GM12878 (cell line): Measurements from ENCODE around the gene DACH1. TPM values are rescaled to one million over a fixed set of nuclear protein-coding genes. Genes with fewer than 3 reads are reported as not detected.

Source experiments
- ATAC-seq: fragments of 200-7000 bp; cut with Tn5 transposase; 3 replicates; pipeline ENCODE4 v1.9.1; 2020; ENCODE audit warnings: mild to moderate bottlenecking, moderate library complexity
- BruUV-seq: library from RNA; stranded (reverse); fragments of 400-500 nt; replicated peaks from 2 replicates; lab custom pipeline; 2021; lab: Mats Ljungman, UMichigan
- CTCF ChIA-PET: fragments of 300-600 bp; sonication (Branson Sonifier 250); formaldehyde crosslinking; extraction: SDS; loops from one replicate; lab custom pipeline; 2021; ENCODE audit warnings: inconsistent platforms; lab: Yijun Ruan, JAX
- POLR2A ChIA-PET: fragments of 350-600 bp; formaldehyde crosslinking; extraction: SDS; loops from one replicate; lab custom pipeline; 2021; ENCODE audit warnings: inconsistent platforms; lab: Charles Lee
- RAD21 ChIA-PET: fragments of 300-600 bp; sonication (Branson Sonifier 250); formaldehyde crosslinking; loops from one replicate; lab custom pipeline; 2023; ENCODE audit warnings: antibody characterized with exemption; ENCODE audit not compliant: unreplicated experiment; lab: Charles Lee
- SMC1A ChIA-PET: fragments of 300-600 bp; sonication (Branson Sonifier 250); formaldehyde crosslinking; loops from one replicate; lab custom pipeline; 2023; ENCODE audit not compliant: unreplicated experiment, uncharacterized antibody; lab: Charles Lee
- DNase-seq: peaks from one replicate; pipeline ENCODE4 v3.0.0-alpha.2; 2011; ENCODE audit warnings: low read depth, low spot score
- FAIRE-seq: peaks from 3 replicates; lab custom pipeline; 2011; peaks lifted over from hg19 to GRCh38; lab: Jason Lieb, UNC
- H2AFZ ChIP-seq: 2 replicates; pipeline ENCODE4 v1.6.0; 2011; ENCODE audit warnings: low read depth, low read length, control low read depth; ENCODE audit not compliant: control insufficient read depth
- H3K27ac ChIP-seq: 2 replicates; pipeline ENCODE4 v1.5.1; 2011; ENCODE audit warnings: control low read depth; ENCODE audit not compliant: control insufficient read depth, insufficient read depth
- H3K27me3 ChIP-seq, 2 experiments: replicated peaks in 1 of 2; 2 replicates each; pipeline versions ENCODE4 v1.6.0 to v1.6.1; 2011; ENCODE audit warnings: low read length in 1 of 2; ENCODE audit not compliant: control insufficient read depth in 2 of 2, insufficient read depth in 2 of 2
- H3K36me3 ChIP-seq, 2 experiments: 2 replicates each; pipeline ENCODE4 v1.5.1; 2011; ENCODE audit warnings: low read length in 1 of 2; ENCODE audit not compliant: control insufficient read depth in 2 of 2, insufficient read depth in 2 of 2
- H3K4me1 ChIP-seq: 2 replicates; pipeline ENCODE4 v1.6.1; 2011; ENCODE audit warnings: mild to moderate bottlenecking, low read length, moderate library complexity, mixed read lengths; ENCODE audit not compliant: control insufficient read depth, insufficient read depth
- H3K4me2 ChIP-seq: 2 replicates; pipeline ENCODE4 v1.6.0; 2011; ENCODE audit warnings: control low read depth; ENCODE audit not compliant: control insufficient read depth, insufficient read depth
- H3K4me3 ChIP-seq: fragments of 200-600 bp; sonication (generic); 2 replicates; pipeline ENCODE4 v1.5.1; 2016
- H3K79me2 ChIP-seq: 2 replicates; pipeline ENCODE4 v1.6.0; 2011; ENCODE audit warnings: low read length; ENCODE audit not compliant: control insufficient read depth, insufficient read depth
- H3K9ac ChIP-seq: 2 replicates; pipeline ENCODE4 v1.8.0; 2011; ENCODE audit warnings: low read length, control low read depth, mixed read lengths; ENCODE audit not compliant: control insufficient read depth, insufficient read depth
- H3K9me3 ChIP-seq: replicated peaks from 3 replicates; pipeline ENCODE4 v1.5.1; 2011; ENCODE audit warnings: mild to moderate bottlenecking, low read length; ENCODE audit not compliant: control insufficient read depth, insufficient read depth
- H4K20me1 ChIP-seq: 2 replicates; pipeline ENCODE4 v1.6.0; 2011; ENCODE audit not compliant: control insufficient read depth, insufficient read depth
- BRCA1 ChIP-seq: IDR thresholded peaks from 2 replicates; pipeline ENCODE4 v1.6.1; 2011; ENCODE audit warnings: low read depth, low read length, improper control_type of control experiment
- CHD4 ChIP-seq: fragments of 200-600 bp; sonication (generic); IDR thresholded peaks from 2 replicates; pipeline ENCODE4 v1.6.1; 2016; ENCODE audit warnings: mild to moderate bottlenecking
- CREB1 ChIP-seq: IDR thresholded peaks from 2 replicates; pipeline ENCODE4 v1.6.1; 2012; ENCODE audit warnings: low read depth, mild to moderate bottlenecking, inconsistent platforms
- FOS ChIP-seq: IDR thresholded peaks from 3 replicates; pipeline ENCODE4 v1.6.1; 2011; ENCODE audit warnings: borderline replicate concordance; ENCODE audit not compliant: insufficient read length; ENCODE audit errors: extremely low read depth
- FOXK2 ChIP-seq: fragments of 450-650 bp; IDR thresholded peaks from 2 replicates; pipeline ENCODE4 v1.6.1; 2017; ENCODE audit warnings: mild to moderate bottlenecking, moderate library complexity
- HDGF ChIP-seq: fragments of 450-650 bp; IDR thresholded peaks from 2 replicates; pipeline ENCODE4 v1.6.1; 2016; ENCODE audit warnings: antibody characterized with exemption
- NFYA ChIP-seq: IDR thresholded peaks from 2 replicates; pipeline ENCODE4 v1.6.1; 2011; ENCODE audit warnings: low read depth, mild to moderate bottlenecking, low read length, improper control_type of control experiment, borderline replicate concordance
- POLR2A ChIP-seq: IDR thresholded peaks from 2 replicates; pipeline ENCODE4 v1.6.1; 2011; ENCODE audit warnings: low read depth, mild to moderate bottlenecking, low read length
- RAD21 ChIP-seq: IDR thresholded peaks from 2 replicates; pipeline ENCODE4 v1.6.1; 2011; ENCODE audit warnings: mild to moderate bottlenecking, low read depth, low read length, moderate library complexity; ENCODE audit not compliant: insufficient read depth
- SIX5 ChIP-seq: IDR thresholded peaks from 2 replicates; pipeline ENCODE4 v1.6.1; 2011; ENCODE audit warnings: mild to moderate bottlenecking, low read depth, low read length, moderate library complexity; ENCODE audit not compliant: severe bottlenecking
- SMAD1 ChIP-seq: fragments of 450-650 bp; IDR thresholded peaks from 2 replicates; pipeline ENCODE4 v1.6.1; 2018; ENCODE audit warnings: mild to moderate bottlenecking, low read depth; ENCODE audit not compliant: partially characterized antibody
- SMAD5 ChIP-seq: IDR thresholded peaks from 2 replicates; pipeline ENCODE4 v1.6.1; 2016; ENCODE audit warnings: antibody characterized with exemption, low read depth
- ZNF622 ChIP-seq: fragments of 450-650 bp; IDR thresholded peaks from 2 replicates; pipeline ENCODE4 v1.6.1; 2017; ENCODE audit warnings: mild to moderate bottlenecking, inconsistent platforms
- WGBS: methylation state at CpG from one replicate; pipeline ENCODE4 v1.1.6; 2016; ENCODE audit warnings: low lambda C conversion rate; ENCODE audit not compliant: insufficient replicate concordance, insufficient coverage; ENCODE audit errors: missing lambda C conversion rate; 5-methylcytosine and 5-hydroxymethylcytosine counted together
- in situ Hi-C: fragments of 300-500 bp; cut with MboI; formaldehyde crosslinking; loops from 9 replicates; pipeline ENCODE4 v1.14.3; 2018; ENCODE audit warnings: mixed read lengths
- intact Hi-C: fragments of 100-400 bp; cut with micrococcal nuclease; formaldehyde crosslinking; loops from one replicate; pipeline ENCODE4 v1.14.2; 2022; ENCODE audit not compliant: unreplicated experiment
- polyA plus RNA-seq, 11 experiments: library from polyadenylated mRNA; depleted of rRNA in 4 of 11; unstranded in 6 of 11; stranded (reverse) in 5 of 11; fragments of >200 nt; fragmentation: Nextera tagmentation in 4 of 11; fragmentation: Illumina TruSeq in 1 of 11; extraction: Ambion mirVana in 4 of 11; extraction: Trizol in 1 of 11; gene quantifications; 1 replicate in 1 of 11; 2 replicates in 10 of 11; pipeline versions ENCODE4 v1.2.1 to v1.2.3, GENCODE V29; 2011 to 2016; ENCODE audit warnings: inconsistent platforms in 2 of 11, missing spikeins in 2 of 11, low read depth in 1 of 11
- total RNA-seq, 4 experiments: library from RNA; depleted of rRNA in 3 of 4; stranded (reverse); fragments of >200 nt in 3 of 4; fragmentation: Illumina TruSeq in 1 of 4; extraction: Trizol in 1 of 4; gene quantifications; 2 replicates each; pipeline versions ENCODE4 v1.2.1 to v1.2.3, GENCODE V29; 2013 to 2021
- TF ChIP-seq, protein P1 (sequence below): IDR thresholded peaks from 2 replicates; pipeline ENCODE4 v1.6.1; 2011; ENCODE audit warnings: mild to moderate bottlenecking, low read depth, low read length, moderate library complexity; ENCODE audit not compliant: insufficient replicate concordance
- TF ChIP-seq, protein P2 (sequence below): IDR thresholded peaks from 2 replicates; pipeline ENCODE4 v1.6.1; 2012; ENCODE audit warnings: low read length, inconsistent platforms
- TF ChIP-seq, protein P3 (sequence below): IDR thresholded peaks from 2 replicates; pipeline ENCODE4 v1.6.1; 2011; ENCODE audit warnings: low read depth, mild to moderate bottlenecking, low read length, moderate library complexity, borderline replicate concordance; ENCODE audit errors: extremely low read depth

DACH1 gene
- total and polyA plus RNA-seq, 10 of the 15 experiments (the other 5 are each of a cell fraction or from before 2014, with no cell fraction given) = 0.05 TPM; not detected in 9

DNA sequence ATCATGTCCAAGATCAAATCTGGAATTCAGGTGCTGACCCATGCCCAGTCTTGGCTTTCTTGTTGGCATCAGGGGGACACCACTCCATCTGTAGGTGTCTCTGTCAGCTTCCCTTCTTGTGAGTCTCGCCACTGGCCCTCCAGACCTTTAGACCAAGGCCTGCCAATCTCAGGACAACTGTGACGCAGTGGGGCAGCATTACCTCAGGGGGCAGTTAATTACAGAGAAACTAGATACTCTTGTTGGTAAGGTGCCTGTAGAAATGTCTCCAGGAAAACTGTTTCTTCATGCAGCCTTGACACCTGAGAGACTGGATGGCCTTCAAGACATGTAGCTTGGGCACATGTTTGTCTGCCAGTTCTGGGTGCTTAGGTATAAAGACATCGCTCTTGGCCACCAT is 46.7 kb upstream of the DACH1 start:
- 0% methylated on average over 3 of the region's 3 CpGs for WGBS
- Histone ChIP-seq H3K9me3 (no peaks in the 10 kb centered on the region), H3K9ac (no peak overlapping the region), H3K27ac (no peak overlapping the region), H3K36me3 (no peaks in the 10 kb centered on the region), H3K4me1 (no peaks in the 10 kb centered on the region), H4K20me1 (no peaks in the 10 kb centered on the region), H3K4me3 (no peak overlapping the region), H3K4me2 (no peak overlapping the region), H2AFZ (no peak overlapping the region), H3K27me3 (no peaks in the 10 kb centered on the region), H3K79me2 (no peaks in the 10 kb centered on the region)
- ChIA-PET POLR2A (no interaction called here), RAD21 (no interaction called here), SMC1A (no interaction called here), CTCF (no interaction called here)
- no peak for FAIRE-seq
- intact Hi-C loops = no loop called here
- no peak for TF ChIP-seq FOXK2
- no peak for TF ChIP-seq RAD21
- TF ChIP-seq HDGF = no peak
- TF ChIP-seq NFYA = no peak
- TF ChIP-seq SIX5 = no peak
- TF ChIP-seq, protein P1, sequence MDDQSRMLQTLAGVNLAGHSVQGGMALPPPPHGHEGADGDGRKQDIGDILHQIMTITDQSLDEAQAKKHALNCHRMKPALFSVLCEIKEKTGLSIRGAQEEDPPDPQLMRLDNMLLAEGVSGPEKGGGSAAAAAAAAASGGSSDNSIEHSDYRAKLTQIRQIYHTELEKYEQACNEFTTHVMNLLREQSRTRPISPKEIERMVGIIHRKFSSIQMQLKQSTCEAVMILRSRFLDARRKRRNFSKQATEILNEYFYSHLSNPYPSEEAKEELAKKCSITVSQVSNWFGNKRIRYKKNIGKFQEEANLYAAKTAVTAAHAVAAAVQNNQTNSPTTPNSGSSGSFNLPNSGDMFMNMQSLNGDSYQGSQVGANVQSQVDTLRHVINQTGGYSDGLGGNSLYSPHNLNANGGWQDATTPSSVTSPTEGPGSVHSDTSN = no peak
- TF ChIP-seq, protein P2, sequence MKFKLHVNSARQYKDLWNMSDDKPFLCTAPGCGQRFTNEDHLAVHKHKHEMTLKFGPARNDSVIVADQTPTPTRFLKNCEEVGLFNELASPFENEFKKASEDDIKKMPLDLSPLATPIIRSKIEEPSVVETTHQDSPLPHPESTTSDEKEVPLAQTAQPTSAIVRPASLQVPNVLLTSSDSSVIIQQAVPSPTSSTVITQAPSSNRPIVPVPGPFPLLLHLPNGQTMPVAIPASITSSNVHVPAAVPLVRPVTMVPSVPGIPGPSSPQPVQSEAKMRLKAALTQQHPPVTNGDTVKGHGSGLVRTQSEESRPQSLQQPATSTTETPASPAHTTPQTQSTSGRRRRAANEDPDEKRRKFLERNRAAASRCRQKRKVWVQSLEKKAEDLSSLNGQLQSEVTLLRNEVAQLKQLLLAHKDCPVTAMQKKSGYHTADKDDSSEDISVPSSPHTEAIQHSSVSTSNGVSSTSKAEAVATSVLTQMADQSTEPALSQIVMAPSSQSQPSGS = no peak
- TF ChIP-seq CHD4 = no peak
- TF ChIP-seq SMAD5 = no peak
- no peak for TF ChIP-seq CREB1
- TF ChIP-seq FOS = no peak
- no peak for TF ChIP-seq BRCA1
- TF ChIP-seq POLR2A = no peak
- TF ChIP-seq SMAD1 = no peak
- no peak for TF ChIP-seq ZNF622
- TF ChIP-seq, protein P3, sequence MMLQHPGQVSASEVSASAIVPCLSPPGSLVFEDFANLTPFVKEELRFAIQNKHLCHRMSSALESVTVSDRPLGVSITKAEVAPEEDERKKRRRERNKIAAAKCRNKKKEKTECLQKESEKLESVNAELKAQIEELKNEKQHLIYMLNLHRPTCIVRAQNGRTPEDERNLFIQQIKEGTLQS = no peak
- no TSS peak for BruUV-seq
- in situ Hi-C loops = no loop called here
- no peak for ATAC-seq
- DNase-seq = no peak
